Astrocyte of the spinal cord (primary cell): Measurements from ENCODE around the gene SH3BP2.

ENCODE experiments used
- DNase-seq: peaks from one replicate; pipeline ENCODE4 v3.0.0; 2011; ENCODE audit warnings: low read depth, low spot score
- H3K4me3 ChIP-seq: 2 replicates; pipeline ENCODE4 v1.5.1; 2011; ENCODE audit warnings: low read depth, mild to moderate bottlenecking, low read length, moderate library complexity
- CTCF ChIP-seq: IDR thresholded peaks from 2 replicates; pipeline ENCODE4 v1.5.1; 2012; ENCODE audit warnings: low read depth, mild to moderate bottlenecking, low read length, inconsistent platforms
- in situ Hi-C: cut with HindIII; loops from 2 replicates; pipeline ENCODE4 v1.10.0; 2017; ENCODE audit warnings: low sequenced_read_pairs

SH3BP2 gene

GRCh38 chr4:2842687-2843262 lies 49.9 kb downstream of the SH3BP2 start:
- TF ChIP-seq CTCF, result no peak
- DNase-seq, result peak; percentile 19
- peak overlapping the region; percentile 77 for H3K4me3 ChIP-seq
- in situ Hi-C loops, result no loop called here

GRCh38 chr4:2843263-2843940 lies 50.5 kb downstream of the SH3BP2 start, which contains the start of gene ADD1:
TSS of gene ADD1 (plus strand) at chr4:2843844. CDS start at chr4:2875916, 32,072 bp downstream.
- TF ChIP-seq CTCF, result no peak
- peak within 1 kb of the TSS; percentile 77 for H3K4me3 ChIP-seq
- DNase-seq, result peak; percentile 93
- in situ Hi-C loops, result no loop called here

GRCh38 chr4:2843941-2844584 lies 51.2 kb downstream of the SH3BP2 start:
- no peak for TF ChIP-seq CTCF
- peak overlapping the region; percentile 77 for H3K4me3 ChIP-seq
- DNase-seq, result peak; percentile 36
- in situ Hi-C loops, result no loop called here

- DNase-seq, result no peak
- no peak overlapping the region for H3K4me3 ChIP-seq
- no peak for TF ChIP-seq CTCF
- in situ Hi-C loops, result no loop called here
Observed at GRCh38 chr4:2846172-2846571, 53.3 kb downstream of the SH3BP2 start.

GRCh38 chr4:2847302-2847871 lies 54.5 kb downstream of the SH3BP2 start:
- TF ChIP-seq CTCF, result no peak
- DNase-seq, result no peak
- in situ Hi-C loops, result no loop called here
- H3K4me3 ChIP-seq, result no peak overlapping the region

- TF ChIP-seq CTCF, result no peak
- in situ Hi-C loops, result no loop called here
- no peak overlapping the region for H3K4me3 ChIP-seq
- no peak for DNase-seq
Observed at GRCh38 chr4:2848449-2848848, 55.6 kb downstream of the SH3BP2 start.
